ENCODE measurements around the gene HK2. TPM values are rescaled to one million over a fixed set of nuclear protein-coding genes. Genes with fewer than 3 reads are reported as not detected.

The HK2 gene
- total RNA-seq, 4 donors from 2014 or later, result 0.29 to 8.6 (median 1.2) TPM

DNA sequence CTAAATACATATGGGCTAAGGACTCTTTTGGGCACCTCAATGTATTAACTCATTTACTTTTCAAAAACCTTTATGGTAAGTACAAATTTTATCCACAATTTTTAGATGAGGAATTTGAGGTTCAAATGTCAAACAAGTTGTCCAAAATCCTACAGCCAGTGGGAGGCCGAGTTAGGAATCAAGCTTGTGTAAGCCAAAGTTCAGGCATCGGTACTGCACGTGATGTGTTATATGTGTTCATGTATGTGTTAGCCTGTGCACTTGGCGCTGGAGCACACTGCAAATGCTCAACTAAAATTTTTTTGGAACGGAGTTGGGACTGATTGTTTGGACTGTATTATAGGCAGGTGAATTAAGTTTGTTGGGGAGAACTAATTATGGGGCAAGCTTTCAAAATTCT, 22.7 kb downstream of the HK2 start:
- Histone ChIP-seq H3K27me3 (no peaks in the 10 kb centered on the region), H3K9me3 (no peaks in the 10 kb centered on the region), H3K4me3 (no peak overlapping the region), H3K4me1 (no peaks in the 10 kb centered on the region), H3K27ac (no peak overlapping the region), H3K36me3 (no peaks in the 10 kb centered on the region)
- no peak for DNase-seq
- intact Hi-C loops (cut with DNase I; ENCODE audit: low total_unique reads), result no loop called here
- TF ChIP-seq, protein P1, sequence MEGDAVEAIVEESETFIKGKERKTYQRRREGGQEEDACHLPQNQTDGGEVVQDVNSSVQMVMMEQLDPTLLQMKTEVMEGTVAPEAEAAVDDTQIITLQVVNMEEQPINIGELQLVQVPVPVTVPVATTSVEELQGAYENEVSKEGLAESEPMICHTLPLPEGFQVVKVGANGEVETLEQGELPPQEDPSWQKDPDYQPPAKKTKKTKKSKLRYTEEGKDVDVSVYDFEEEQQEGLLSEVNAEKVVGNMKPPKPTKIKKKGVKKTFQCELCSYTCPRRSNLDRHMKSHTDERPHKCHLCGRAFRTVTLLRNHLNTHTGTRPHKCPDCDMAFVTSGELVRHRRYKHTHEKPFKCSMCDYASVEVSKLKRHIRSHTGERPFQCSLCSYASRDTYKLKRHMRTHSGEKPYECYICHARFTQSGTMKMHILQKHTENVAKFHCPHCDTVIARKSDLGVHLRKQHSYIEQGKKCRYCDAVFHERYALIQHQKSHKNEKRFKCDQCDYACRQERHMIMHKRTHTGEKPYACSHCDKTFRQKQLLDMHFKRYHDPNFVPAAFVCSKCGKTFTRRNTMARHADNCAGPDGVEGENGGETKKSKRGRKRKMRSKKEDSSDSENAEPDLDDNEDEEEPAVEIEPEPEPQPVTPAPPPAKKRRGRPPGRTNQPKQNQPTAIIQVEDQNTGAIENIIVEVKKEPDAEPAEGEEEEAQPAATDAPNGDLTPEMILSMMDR (IDR thresholded peaks at IDR 0.05), result no peak
- no peak for TF ChIP-seq POLR2A (IDR thresholded peaks at IDR 0.05)

DNA sequence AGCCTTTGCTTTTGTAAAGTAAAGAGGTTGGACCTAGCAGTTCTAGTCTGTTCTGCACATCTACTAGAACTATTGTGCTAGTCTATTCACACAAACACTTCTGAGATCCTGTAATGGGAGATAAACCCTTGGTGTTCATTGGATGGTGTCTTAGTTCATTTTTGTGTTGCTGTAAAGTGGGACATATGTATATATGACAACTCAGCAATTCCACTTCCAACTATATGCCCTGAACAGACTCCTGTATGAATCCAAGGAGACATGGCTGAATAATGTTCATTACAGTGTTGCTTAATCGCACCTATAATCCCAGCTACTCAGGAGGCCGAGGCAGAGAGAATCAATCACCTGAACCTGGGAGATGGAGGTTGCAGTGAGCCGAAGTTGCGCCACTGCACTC, 23.3 kb downstream of the HK2 start:
- no peaks in the 10 kb centered on the region for H3K27me3 ChIP-seq
- no peaks in the 10 kb centered on the region for H3K36me3 ChIP-seq
- H3K27ac ChIP-seq, result no peak overlapping the region
- TF ChIP-seq POLR2A (IDR thresholded peaks at IDR 0.05), result no peak
- TF ChIP-seq, protein P1 (IDR thresholded peaks at IDR 0.05), result no peak
- no peaks in the 10 kb centered on the region for H3K4me1 ChIP-seq
- H3K4me3 ChIP-seq, result no peak overlapping the region
- H3K9me3 ChIP-seq, result no peaks in the 10 kb centered on the region
- no peak for DNase-seq
- intact Hi-C loops (cut with DNase I; ENCODE audit: low total_unique reads), result no loop called here

DNA sequence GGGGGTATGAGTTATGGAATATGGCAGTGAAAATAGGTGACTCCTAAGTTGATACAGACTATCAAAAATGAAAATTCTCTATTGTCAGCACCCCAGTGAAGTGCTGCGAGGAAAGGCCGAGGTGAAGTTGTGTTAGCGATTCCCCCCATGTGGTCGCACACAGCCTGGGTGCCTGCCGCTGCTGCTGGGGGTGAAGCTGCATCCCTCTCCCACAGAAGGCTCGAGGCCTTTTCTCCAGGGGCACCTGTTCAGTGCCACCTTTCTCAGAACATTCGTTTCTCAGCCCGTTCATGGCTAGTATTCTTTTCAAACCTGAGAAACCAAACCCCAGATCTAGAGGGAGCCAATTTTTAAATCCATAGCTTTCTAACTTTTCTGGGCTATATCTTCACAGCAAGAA, 23.8 kb downstream of the HK2 start:
- Histone ChIP-seq H3K4me3 (no peak overlapping the region), H3K27ac (no peak overlapping the region), H3K27me3 (no peaks in the 10 kb centered on the region), H3K4me1 (no peaks in the 10 kb centered on the region), H3K9me3 (no peaks in the 10 kb centered on the region), H3K36me3 (no peaks in the 10 kb centered on the region)
- DNase-seq, result no peak
- intact Hi-C loops (cut with DNase I; ENCODE audit: low total_unique reads), result no loop called here
- TF ChIP-seq POLR2A (IDR thresholded peaks at IDR 0.05), result no peak
- TF ChIP-seq, protein P1 (IDR thresholded peaks at IDR 0.05), result no peak

DNA sequence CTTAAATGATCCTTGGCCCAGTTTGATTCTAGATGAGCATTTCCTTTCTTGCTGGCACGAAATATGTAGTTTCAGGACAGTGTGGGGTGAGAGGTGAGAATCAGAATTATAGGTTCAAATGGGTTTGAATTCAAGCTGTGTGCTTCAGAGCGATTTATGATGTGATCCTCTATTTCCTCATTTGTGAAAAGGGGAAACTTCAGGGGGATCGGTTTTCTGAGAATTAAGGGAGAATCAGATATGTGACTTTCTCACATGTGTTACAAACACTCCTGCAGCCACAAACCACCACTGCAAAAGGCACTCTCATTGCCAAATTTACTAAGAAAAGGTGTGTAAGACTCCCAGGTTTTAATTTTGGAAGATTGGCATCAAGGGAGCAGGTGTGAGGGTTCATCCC, 24.4 kb downstream of the HK2 start:
- no peaks in the 10 kb centered on the region for H3K9me3 ChIP-seq
- H3K27ac ChIP-seq, result no peak overlapping the region
- H3K4me1 ChIP-seq, result no peaks in the 10 kb centered on the region
- H3K27me3 ChIP-seq, result no peaks in the 10 kb centered on the region
- intact Hi-C loops (cut with DNase I; ENCODE audit: low total_unique reads), result no loop called here
- no peaks in the 10 kb centered on the region for H3K36me3 ChIP-seq
- DNase-seq, result no peak
- no peak for TF ChIP-seq POLR2A (IDR thresholded peaks at IDR 0.05)
- TF ChIP-seq, protein P1 (IDR thresholded peaks at IDR 0.05), result no peak
- H3K4me3 ChIP-seq, result no peak overlapping the region

DNA sequence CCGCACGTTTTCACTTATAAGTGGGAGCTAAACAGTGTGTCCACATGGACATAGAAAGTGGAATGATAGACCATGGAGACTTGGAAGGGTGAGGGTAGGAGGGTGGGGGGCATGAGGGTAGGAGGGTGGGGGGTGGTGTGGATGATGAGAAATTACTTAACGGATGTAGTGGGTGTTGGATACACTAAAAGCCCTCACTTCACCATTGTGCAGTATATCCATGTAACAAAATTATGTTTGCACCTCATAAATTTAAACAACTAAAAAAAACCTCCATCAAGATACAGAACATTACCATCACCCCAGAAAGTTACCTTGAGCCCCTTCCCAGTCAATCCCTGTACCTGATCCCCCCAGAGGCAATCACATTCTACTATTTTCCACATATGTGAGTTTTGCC, 26.2 kb downstream of the HK2 start:
- no peak for TF ChIP-seq POLR2A (IDR thresholded peaks at IDR 0.05)
- TF ChIP-seq, protein P1 (IDR thresholded peaks at IDR 0.05), result no peak
- no peak for DNase-seq
- H3K27ac ChIP-seq, result no peak overlapping the region

More for the DNA sequence above, 26.2 kb downstream of the HK2 start:
- Histone ChIP-seq H3K36me3 (no peaks in the 10 kb centered on the region), H3K9me3 (no peaks in the 10 kb centered on the region), H3K4me3 (no peak overlapping the region), H3K27me3 (no peaks in the 10 kb centered on the region), H3K4me1 (no peaks in the 10 kb centered on the region)
- intact Hi-C loops (cut with DNase I; ENCODE audit: low total_unique reads), result no loop called here

Measured in uterus (tissue), 4 donors.